Endometrium (tissue), 2 donors: ENCODE measurements around the gene AFDN.

Experiments
- FAIRE-seq: peaks from 2 replicates; lab custom pipeline; 2012; peaks lifted over from hg19 to GRCh38; lab: Jason Lieb, UNC
- donor health status: control.
- donor health status: control.

AFDN gene, protein sequence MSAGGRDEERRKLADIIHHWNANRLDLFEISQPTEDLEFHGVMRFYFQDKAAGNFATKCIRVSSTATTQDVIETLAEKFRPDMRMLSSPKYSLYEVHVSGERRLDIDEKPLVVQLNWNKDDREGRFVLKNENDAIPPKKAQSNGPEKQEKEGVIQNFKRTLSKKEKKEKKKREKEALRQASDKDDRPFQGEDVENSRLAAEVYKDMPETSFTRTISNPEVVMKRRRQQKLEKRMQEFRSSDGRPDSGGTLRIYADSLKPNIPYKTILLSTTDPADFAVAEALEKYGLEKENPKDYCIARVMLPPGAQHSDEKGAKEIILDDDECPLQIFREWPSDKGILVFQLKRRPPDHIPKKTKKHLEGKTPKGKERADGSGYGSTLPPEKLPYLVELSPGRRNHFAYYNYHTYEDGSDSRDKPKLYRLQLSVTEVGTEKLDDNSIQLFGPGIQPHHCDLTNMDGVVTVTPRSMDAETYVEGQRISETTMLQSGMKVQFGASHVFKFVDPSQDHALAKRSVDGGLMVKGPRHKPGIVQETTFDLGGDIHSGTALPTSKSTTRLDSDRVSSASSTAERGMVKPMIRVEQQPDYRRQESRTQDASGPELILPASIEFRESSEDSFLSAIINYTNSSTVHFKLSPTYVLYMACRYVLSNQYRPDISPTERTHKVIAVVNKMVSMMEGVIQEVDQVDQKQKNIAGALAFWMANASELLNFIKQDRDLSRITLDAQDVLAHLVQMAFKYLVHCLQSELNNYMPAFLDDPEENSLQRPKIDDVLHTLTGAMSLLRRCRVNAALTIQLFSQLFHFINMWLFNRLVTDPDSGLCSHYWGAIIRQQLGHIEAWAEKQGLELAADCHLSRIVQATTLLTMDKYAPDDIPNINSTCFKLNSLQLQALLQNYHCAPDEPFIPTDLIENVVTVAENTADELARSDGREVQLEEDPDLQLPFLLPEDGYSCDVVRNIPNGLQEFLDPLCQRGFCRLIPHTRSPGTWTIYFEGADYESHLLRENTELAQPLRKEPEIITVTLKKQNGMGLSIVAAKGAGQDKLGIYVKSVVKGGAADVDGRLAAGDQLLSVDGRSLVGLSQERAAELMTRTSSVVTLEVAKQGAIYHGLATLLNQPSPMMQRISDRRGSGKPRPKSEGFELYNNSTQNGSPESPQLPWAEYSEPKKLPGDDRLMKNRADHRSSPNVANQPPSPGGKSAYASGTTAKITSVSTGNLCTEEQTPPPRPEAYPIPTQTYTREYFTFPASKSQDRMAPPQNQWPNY (N-terminal part only)

GRCh38 chr6:167826896-167827582 is at the start of gene AFDN:
TSS of gene AFDN (plus strand) at chr6:167826911. CDS start at chr6:167827133, 222 bp downstream.
- FAIRE-seq: no peak

GRCh38 chr6:167778497-167779128 is 48.1 kb upstream of the AFDN start:
- no peak for FAIRE-seq

DNA sequence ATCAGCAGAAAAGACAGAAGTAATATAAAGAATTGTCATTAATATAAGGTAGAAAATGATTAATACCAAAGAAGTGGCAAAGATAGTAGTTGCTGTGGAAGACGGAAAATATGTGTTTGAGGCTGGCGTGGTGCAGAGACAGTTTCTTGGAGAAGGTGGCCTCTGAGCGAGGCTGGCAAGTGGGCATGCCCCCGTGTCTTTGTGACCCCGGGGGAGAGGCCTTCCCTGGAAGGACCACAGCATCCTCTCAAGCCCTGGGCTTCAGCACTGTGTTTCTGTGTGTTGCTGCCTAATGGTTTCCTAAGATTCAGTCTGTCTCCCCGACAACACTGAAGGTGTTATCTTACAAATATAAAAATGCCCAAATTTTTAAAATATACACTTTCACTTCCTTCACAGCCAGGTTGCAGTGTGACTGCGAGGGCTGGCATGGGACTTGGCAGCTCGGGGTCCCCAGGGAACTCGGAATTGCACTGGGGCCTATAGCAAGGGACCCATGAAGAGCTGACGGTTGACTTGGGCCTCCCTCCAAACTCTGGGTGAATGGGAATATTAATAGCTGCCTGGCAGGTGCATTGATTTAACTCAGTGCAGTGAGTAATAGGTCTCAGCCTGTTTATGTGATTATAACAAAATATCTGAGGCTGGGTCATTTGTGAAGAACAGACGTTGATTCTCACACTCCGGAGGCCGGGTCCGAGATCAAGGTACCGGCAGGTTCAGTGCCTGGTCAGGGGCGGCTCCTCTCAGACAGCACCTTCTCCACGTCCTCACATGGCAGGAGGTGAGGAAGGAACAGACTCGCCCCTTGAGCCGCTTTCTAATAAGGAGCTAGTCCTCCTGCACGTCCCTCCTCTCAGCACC is 47.4 kb upstream of the AFDN start:
- FAIRE-seq: no peak

DNA sequence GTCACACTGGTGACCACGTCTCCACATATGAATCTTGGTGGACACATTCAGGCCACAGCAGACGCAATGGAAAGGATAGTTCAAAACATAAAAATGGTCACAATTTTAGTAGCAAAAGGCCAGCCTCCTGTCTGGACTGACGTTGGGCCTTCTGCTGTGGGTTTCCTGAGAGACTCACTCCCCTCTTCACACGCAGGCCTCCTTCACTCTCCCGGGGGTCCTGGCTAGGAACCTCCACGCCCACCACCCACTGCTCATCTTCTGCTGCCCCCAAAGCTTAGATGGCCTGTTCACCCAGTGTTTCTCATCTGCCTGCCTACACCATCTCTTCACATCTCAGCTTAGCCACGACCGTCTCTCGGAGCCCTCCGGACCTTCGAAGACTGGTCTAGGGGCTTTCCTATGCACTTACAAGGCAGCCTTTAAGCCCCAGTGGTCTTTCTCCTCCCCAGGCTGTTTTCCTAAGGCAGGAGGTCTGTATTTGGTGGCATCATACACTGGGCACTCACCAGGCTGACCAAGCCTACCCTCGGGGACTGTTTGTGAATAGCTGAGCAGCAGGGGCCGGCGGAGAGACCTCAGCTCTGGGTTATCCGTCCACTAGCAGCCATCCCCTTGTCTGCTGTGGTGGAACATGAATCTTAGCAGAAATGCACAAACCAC is 46.6 kb upstream of the AFDN start:
- no peak for FAIRE-seq

- FAIRE-seq: no peak
These were observed 45.5 kb upstream of the AFDN start for GRCh38 chr6:167781066-167781767.

GRCh38 chr6:167781868-167782267 is 44.8 kb upstream of the AFDN start:
- no peak for FAIRE-seq

DNA sequence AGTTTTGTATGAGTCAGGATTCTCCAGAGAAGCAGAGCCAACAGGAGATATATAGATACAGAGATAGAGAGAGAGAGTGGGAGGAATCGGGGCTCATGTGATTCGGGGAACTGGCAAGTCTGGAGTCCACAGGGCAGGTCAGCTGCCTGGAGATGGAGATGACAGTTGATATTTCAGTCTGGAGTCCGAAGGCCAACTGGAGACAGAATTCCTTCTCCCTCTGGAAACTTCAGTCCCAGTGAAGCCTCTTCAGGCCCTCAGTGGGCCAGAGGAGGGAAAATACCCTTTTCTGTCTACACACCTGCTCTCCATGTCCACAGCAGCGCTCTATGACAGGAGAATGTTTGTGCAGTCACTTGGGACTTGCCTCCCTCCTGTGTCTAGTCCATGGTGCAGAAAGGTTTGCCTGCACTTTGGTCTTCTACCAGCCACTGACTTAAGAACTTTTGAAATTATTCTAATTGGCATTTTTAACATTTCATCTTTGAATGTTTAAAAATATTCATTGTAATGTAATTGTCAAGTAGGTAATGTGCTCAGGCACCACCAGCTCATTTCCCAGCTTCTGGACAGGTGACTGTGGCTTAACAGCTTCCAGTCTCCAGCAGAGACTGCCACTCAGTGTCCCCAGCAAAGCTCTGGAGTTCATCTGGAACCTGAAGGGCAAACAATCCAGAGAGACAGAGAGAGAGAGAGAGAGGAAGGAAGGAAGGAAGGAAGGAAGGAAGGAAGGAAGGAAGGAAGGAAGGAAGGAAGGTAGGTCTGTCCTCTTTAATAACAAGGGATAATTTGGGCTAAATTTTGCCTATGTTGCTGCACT is 43.8 kb upstream of the AFDN start:
- no peak for FAIRE-seq

DNA sequence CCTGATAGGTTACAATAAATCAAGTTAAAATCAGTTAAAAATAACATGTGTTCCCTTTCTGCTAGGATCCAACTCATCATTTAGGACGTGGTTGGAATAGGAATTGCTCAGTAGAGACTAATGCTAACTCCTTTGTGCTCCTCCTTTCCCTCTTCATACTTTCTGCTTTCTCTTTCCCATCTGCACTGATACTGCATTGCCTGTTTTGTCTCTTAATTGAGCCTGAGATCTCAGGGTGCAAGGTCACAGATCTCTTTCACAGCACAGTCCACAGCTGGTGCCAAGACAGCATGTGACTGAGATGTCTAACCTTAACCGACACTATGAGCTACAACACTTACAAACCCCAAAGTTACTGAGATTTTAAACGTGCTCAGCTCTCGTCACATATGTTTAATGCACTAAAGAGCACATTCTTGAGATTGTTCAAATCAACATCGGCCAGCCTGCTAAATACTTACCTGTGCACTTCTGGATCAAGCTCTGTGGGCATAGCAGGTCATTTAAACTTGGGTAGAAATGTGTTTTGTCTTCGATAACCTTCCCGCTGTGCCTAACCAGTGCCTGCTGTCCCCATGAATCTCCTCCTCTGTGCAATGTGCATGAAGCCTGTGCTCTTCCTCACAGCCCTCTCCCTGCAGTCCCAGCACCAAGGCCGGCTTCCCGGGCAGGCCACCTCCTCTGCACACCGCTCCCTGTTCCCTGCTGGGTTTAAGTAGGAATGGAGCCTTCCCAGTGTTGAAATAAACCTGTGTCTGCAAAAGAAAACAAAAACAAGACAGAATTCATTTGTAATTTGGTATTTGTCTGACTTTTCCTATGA is 39.6 kb upstream of the AFDN start:
- no peak for FAIRE-seq

- FAIRE-seq: no peak
These were observed 38.7 kb upstream of the AFDN start for GRCh38 chr6:167787896-167788562.

GRCh38 chr6:167788563-167788903 is 38.2 kb upstream of the AFDN start:
- FAIRE-seq: no peak

DNA sequence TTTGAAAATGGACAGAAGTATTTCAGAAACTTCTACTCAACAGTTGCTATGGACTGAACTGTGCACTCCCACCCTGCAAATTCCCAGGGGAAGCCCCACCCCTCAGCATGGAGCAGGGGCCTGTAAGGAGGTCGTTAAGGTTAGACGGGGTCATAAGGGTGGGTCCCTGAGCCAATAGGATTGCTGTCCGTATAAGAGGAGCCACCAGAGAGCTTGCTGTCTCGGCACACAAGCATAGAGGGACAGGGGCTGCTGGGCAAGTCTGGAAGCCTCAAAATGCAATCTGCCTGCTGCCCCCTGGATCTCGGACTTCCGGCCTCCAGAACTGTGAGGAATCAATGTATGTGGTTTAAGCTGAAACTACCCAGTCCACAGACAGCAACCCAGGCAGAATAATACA is 37.4 kb upstream of the AFDN start:
- FAIRE-seq: no peak

- no peak for FAIRE-seq
These were observed 35.5 kb upstream of the AFDN start for GRCh38 chr6:167791091-167791779.

DNA sequence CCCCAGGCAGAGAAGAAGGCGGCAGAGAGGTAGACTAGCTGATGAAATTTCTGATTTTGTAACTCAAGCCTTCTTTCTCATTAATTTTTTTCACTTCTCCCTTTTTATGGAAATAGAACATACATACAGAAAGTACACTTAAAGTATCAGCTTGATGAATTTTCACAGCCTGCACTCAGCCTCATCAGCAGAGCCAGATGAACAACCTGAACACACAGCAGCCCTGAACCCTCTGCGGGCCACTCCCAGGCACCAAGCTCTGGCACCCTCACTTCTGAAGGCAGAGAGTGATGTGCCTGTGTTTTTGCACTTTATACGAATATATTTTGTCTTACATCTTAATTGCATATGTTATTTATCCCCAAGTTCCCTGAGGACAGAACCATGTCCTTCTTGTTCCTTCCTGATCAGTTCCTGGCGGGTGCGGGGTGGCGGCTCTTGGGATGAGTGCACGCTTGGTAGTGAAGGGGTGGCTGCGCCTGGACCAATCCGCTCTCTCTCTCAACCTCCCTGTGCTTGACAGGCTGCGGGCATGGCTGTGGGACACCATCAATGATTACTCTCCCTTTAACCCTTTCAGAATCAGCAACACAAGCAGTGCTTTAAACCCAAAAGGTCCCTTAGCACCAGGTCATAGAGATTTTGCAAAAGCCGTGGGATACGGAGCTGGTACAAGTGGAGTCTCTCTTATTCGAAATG is 34.8 kb upstream of the AFDN start:
- FAIRE-seq: no peak

DNA sequence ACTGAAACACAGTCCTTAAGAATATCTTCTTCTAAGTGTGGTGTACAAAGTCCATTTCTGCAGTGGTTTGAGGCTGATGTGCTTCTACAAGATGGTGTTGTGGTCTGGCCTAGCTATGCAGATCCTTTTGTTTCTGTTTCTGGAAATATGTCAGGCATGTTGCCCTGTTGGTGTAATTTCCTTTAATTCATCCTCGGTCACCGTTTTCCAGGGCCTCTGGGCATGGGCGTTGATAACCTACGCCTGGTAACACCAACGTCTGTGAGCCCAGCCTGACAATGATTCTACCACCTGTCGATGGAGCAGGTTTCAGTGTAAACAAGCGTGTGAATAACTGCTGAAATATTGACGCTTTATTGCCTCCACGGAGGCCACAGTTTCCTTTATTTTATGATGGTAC is 33.3 kb upstream of the AFDN start:
- FAIRE-seq: no peak
